M059J (cell line): Measurements from ENCODE around the gene DYNC2H1. TPM values are rescaled to one million over a fixed set of nuclear protein-coding genes. Genes with fewer than 3 reads are reported as not detected.
A peak's percentile ranks its signal among the peaks of the same experiment; 100 is the strongest.

ENCODE experiments used
- DNase-seq: peaks from one replicate; pipeline ENCODE4 v3.0.0-alpha.2; 2012; ENCODE audit warnings: low read depth
- total RNA-seq: library from RNA; depleted of rRNA; stranded (reverse); fragments of >200 nt; shearing (Covaris generic); gene quantifications from 2 replicates; pipeline ENCODE4 v1.2.3, GENCODE V29; 2014

DYNC2H1 gene
- total RNA-seq, 1 experiment from 2014 or later: 9.3 TPM

DNA sequence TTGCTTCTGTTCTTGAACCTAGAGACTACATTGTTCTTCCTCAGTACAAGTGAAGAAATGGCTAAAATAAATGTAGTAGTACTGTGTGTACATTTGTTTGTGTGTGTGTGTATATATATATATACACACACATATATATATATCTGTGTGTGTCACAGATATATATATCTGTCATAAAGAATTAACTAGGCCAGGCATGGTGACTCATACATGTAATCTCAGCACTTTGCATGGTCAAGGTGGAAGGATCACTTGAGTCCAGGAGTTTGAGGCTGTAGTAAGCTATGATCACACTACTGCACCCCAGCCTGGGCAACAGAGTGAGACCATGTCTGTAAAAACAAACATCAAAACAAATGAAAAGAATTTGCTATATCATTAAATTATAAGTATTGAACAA lies 164.8 kb downstream of the DYNC2H1 start:
- no peak for DNase-seq

DNA sequence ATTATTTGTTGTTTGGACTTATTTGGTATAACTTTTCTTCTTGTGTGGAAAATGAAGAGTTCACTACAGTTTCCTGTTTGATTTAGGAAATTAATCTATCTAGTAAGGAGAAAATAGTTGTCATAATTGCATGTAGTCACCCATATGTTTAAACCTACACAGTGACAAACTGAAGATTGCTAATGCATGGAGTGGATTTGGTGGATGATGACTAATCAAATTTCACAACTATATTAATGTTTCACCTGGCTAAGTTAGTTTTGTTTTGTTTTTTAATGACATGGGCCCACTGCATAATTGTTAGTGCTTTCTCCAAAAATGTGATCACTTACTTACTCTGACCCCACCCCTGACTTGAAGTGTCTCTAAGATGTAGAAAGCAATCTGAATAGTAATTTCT lies 170.6 kb downstream of the DYNC2H1 start:
- no peak for DNase-seq

DNA sequence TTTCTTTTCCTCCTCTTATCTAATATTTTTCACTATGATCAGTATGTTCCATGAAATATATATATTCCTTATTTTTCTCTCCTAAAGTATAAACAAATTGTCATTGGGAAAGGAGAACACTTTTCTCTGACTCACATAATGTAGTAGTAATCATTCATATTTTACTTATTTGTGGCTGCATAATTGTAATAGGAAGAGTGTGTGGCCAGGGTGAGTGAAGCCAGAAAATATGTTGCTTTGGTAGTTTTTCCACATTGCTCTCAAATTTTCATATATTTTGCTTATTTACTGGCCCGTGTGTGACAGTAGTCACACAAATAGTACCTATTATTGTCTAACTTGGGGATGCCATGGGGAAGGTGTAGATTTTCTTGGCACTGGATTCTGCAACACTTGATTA lies 172.1 kb downstream of the DYNC2H1 start:
- no peak for DNase-seq

DNA sequence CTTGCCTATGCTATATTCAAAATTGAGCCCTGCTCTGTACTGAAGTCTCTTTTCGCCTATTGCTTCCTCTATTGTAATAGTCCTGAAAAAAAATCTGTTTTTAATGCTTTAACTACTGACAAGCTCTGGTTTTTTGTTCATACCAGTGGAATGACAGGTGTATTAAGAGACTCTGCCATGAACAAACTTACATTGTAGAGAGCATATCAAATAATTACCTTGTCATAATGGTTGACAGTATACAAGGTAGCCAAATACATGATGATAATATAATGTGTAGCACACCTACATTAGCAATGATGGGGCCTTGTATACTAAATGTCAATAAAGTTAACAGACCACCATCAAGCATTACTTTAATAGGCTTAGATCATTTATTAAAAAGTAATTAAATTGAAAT lies 175.0 kb downstream of the DYNC2H1 start:
- no peak for DNase-seq

DNA sequence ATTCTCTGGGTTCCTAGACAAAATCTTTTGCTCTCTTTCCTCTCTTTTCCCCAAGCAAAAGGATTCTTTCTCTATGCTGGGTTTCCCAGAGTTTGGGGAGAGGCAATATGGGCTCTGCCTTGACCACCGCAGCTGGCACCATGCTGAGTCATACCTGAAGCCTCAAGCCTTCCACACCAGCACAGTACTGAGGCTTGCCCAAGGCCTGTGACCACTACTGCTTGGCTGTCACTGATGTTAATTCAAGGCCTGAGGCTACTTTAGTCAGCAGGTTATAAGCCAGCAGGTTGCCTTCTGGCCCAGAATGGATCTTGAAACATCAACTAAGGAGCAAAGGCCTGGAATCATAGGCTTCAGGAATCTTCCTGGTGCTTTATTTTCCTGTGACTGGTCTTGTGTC lies 185.3 kb downstream of the DYNC2H1 start:
- peak; percentile 94 for DNase-seq

DNA sequence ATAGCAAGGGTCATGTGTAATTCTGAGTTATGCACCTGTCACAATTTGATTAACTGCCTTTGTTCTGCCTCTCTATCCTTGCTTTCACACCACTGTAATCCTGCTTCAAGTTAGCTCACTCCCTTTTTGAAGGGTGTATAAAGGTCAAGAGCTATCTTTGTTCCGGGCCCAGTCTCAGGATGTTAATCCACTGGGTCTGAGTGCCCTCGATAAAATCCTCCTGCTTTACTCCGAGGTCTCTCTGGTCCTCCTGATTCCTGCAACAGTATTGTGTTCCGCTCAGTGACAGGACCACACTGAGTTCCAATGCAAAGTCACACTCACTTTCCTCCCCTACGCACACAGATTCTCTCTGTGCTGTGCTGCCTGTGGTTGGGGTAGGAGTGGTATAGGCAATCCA lies 186.5 kb downstream of the DYNC2H1 start:
- no peak for DNase-seq

DNA sequence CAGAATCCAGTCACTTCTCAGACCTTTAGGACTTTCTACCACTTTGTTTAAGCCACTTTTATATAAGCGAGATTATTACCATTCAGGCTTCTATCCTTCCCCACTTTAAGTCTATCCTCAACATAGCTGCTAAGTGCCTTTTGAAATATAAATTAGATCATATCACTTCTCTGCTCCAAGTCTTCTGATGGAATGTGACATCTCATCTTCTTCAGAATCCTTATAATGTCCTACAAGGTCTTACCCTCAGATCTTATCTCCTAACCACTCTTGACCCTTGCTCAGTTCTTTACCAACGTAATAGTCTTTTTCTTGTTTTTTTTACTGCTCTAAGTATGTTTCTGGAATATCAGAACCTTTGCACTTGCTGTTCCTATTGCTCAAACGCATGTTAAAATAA lies 188.7 kb downstream of the DYNC2H1 start:
- DNase-seq: no peak

DNA sequence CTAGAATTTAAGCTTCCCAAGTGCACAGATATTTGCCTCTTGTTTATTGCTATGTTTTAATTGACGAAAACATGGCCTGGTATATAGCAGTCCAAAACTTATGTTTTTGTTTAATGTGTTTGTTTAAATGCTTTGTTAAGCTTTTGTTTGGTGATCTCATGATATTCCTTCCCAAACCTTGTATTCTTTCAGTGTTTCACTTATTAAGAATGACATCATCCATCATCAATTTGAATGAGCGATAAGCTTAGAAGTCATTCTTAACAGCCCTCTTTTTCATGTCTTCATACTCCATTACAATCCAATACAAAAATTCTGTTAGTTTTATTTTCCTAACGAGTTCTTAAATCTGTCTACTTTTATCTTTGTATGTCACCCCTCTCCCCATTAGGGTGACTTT lies 206.0 kb downstream of the DYNC2H1 start:
- DNase-seq: no peak

DNA sequence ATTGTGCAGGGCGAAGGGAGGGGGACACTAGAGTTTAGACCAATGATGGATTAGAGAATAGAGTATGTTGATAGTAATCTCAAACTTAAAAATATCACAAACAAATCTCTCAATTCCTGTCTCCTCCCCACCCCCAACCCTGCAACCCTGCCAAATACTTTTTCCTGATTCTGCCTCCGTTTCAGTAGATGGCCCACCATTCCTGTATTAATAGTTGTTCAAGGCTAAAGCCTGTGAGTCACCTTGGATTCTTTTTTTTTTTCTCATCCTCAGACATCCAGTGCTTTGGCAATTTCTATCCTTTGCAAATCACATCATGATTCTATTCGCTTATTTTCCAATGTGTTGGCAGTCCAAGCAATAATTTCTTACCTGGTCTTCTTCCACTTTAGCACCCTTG lies 207.9 kb downstream of the DYNC2H1 start:
- no peak for DNase-seq

DNA sequence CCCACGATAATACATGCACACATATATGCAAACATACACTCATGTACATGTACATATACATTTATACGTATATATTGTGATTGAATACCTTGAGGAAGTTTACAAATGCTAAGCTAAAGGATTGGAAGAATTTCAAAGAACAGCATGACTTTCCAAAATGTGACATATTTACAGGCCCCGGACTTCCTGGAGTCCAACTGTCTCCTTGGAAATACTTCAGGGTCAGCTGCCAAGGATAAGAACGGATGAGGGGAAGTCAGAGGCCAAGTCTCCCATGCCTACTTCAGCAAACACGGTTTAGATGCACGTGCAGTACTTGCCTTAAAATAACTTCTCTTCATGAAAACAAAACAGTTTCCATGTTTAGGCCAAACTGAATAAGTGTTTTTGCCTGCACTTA lies 213.6 kb downstream of the DYNC2H1 start:
- DNase-seq: no peak

DNA sequence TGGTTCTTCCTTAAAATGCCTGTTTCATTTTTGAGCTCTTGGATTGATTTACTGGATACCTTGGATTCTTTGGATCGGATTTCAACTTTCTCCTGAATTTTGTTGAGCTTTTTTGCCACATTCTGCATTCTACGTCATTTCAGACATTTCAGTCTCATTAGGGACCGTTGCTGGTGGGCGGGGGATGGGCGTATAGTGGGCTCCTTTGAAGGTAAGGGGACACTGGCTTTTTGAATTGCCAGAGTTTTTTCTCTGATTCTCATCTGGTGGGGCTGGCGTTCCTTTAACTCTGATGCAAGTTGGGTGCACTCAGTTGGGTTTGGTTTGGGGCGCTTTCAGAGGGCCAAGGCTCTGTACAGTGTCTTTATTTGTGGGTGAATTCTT lies 216.5 kb downstream of the DYNC2H1 start:
- DNase-seq: no peak

DNA sequence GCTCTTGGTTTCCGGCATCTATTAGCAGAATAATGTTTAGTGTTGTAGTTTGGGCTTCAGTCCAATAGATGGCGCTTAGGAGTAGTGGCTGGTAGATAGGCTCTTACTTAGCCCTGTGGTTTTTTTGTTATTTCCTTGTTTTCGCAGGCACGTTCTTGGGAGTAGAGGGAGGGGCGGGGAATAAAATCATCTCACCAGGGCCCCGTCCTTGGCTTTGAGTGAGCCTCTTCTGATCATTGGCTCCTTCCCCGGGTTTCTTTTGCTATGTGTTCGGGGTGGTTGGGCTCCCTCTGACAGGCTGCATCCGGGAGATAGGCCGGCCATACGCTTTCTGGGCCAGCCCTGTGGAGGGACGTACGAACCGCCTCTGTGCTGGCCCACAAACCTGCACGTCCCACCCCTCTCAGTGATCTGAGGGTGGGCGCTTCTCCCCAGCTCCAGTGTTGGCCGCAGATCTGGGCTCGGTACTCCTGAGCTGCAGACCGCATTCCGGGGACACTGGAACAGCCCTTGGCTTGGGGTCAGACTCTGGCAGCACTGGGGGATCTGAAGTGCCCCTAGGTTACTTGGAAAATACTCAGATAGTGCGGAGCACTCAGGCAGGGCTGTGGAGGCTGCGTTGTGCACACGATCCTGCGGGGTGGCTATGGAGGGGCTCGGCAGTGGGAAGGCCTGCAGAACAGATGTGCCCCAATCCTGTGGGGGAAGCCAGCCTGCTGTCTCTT lies 217.0 kb downstream of the DYNC2H1 start:
- peak; percentile 82 for DNase-seq

DNA sequence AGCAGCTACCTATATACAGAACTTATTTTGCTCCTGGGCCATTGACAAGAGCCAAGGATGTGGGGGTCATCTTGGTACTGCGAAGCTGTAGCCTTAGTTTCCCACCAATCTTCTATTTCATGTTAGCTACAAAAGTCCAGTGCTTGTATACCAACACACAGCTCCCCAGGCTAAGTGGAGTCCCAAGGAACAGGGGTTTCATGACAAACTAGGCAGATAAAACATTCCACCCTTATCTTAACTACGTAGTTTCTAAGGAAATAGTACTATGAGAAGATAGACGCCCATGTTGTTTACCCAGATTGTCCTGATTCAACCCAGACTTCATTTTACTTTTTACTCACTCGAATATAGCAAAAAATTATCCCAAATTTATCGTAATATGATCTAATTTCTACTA lies 218.5 kb downstream of the DYNC2H1 start:
- DNase-seq: no peak

DNA sequence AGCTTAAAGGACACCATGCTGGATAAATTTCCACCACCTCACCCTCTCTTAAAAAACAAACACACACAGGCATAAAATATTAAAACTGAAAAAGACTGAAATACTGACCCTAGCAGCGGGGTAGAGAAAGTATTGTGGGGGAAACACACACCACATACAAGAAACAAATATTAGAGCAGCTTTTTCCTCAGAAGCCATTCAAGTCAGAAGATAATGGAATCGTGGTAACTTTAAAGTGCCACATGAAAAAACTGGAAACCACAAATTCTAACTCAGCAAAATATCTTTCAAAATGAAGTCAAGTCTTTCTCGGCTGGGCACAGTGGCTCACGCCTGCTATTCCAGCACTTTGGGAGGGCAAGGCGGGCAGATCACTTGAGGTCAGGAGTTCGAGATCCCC lies 223.2 kb downstream of the DYNC2H1 start:
- DNase-seq: no peak

DNA sequence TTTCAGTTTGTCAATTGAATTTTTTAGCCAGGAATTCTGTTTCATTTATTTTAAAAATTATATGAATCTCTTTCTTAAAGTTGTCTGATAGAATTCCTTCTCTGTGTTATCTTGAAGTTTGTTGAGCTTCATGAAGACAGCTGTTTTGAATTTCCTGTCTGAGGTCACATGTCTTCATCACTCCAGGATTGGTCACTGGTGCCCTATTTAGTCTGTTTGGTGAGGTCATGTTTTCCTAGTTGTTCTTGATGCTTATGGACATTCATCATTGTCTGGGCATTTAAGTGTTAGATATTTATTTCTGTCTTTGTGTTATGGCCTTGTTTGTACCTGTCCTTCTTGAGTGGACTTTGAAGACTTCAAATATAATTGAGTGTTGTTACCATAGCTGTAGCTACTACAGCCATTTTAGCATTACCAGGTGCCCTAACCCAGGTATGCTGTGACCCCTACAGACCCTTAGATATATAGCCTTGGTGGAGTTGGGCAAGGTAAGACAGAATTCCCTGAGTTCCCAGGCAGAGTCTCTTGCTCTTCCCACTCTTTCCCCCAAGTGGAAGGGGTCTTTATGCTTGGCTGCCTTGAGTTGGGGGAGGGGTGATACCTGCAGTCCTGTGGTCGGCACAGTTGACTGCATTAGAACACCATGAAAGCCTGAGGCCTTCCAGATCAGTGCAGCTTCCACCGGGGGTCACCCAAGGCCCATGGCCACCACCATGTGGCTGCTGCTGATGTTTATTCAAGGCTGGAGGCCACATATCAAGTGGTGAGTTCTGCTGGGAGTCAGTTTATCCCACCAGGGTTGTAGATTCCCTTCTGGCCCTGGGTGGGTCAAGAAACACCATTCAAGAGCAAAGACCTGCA lies 229.6 kb downstream of the DYNC2H1 start:
- peak; percentile 41 for DNase-seq

DNA sequence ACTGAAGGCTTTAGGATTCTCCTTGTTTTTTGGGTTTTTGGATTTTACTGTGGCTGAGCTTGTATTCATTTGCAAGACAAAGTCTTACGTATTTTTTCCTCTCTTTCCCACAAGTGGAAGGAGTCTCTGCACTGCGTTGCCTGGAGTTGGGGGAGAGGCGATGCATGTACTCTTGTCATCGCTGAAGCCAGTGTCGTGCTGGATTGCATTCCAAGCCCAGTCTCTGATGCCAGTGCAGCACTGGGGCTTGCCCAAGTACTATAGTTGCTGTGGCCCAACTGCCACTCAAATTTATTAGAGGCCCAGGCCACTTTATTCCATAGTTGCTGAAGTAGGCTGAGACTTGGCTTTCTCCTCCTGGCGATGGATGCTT lies 230.2 kb downstream of the DYNC2H1 start:
- no peak for DNase-seq

DNA sequence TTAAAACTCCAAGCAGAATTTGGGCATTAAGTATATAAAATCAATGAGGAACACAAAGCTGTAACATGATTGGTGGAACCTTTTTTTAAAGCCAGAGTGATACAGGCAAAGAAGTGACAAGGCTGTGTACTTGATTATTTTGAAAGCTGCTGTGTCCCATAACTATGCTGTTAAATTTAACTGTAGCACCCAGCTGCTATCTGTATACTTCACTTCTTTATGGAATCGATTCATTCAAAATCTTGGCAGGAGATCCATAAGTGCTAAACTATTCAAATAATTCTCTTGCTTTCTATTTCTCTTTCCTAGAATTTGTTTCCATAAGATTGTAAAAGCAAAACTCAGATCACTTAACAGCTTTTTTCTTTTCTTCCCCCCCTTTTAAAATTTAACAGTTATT lies 231.7 kb downstream of the DYNC2H1 start:
- no peak for DNase-seq

DNA sequence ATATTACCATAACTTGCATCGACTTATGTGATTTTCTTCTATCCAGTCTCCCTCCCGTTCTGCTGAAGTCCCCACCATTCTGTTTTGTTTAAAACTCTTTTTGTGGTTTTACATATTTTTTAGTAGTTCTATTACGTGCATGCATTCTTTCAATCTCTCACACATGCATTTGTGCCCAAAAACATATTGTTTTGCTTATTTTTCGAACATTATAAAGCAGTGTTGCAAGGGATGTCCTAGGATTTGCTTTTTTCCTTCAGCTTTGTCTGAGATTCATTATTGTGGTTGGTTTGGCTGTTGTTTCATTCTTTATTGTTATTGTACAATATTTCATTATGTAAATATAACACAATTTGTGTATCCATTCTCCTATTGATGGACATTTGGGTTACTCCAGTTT lies 235.7 kb downstream of the DYNC2H1 start:
- DNase-seq: no peak

DNA sequence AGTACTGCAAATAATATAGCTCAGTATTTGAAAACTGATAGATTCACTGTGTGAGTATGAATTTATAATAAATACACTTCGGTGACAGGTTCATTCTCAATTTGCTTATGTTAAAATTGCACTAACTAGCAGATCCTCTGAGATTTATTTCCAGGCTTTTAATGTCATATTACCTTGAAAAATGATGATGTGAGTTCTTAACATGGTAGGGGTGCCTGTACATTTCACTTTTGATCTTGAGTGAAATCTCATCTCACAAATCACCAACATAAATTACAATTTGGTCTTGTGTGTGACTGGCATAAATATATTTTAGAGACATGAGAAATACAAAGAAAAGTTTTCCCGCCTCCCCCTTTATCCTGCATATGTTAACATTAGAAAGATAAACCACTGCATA lies 240.4 kb downstream of the DYNC2H1 start:
- no peak for DNase-seq

DNA sequence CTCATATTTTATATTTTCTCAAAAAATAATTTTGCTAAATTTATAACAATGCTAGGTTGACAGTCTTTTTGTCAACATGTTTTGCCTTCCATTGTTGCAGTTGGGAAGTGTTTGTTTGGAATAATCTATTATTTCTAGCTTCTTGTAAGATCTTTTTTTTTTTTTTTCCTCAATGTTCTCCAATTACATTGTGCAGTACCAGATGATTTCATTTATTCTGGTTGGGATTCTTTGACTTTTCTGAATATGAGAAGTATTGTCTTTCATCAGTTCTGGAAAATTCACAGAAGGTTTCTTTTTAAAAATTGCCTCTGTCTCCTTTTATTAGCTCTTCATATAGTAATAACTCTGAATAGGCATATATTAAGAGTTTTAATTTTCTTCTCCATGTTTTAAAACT lies 245.4 kb downstream of the DYNC2H1 start:
- no peak for DNase-seq

DNA sequence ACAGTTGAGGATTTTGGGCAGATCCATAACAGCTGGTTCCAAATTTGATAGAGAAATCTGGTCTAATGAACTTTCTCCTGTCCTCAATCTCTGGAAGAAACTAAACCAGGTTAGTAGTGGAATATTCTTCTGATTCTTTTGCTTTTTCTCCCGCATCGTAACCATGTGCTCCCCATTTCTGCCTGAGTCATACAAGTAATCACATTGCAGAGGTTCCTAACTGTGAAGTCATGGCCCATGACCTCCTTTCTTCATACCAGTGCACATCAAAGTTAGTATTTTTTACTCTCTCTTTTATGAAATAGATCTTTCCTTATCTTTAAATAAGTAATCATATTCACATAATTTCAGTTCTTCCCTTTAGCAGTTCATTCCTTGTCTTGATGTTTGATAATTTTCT lies 249.0 kb downstream of the DYNC2H1 start:
- DNase-seq: peak; percentile 34

DNA sequence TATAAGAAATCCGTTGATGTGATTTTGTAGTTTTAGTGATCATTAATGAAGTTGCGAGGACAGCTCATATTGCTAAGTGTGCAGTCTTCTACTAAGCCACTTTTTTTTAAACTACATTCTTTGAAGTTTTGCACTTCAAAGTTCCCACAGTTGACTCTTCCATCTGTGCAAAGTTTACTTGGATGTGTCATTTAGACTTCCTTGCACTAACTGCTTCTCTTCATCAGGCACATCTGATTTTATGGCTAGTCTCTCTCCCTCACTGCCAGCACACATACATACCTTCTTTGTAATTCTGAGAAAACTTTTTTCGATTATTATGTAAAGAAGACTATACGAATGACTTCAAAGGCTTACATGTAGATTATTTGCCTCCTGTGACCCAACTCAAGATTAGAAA lies 250.0 kb downstream of the DYNC2H1 start:
- DNase-seq: peak; percentile 4

DNA sequence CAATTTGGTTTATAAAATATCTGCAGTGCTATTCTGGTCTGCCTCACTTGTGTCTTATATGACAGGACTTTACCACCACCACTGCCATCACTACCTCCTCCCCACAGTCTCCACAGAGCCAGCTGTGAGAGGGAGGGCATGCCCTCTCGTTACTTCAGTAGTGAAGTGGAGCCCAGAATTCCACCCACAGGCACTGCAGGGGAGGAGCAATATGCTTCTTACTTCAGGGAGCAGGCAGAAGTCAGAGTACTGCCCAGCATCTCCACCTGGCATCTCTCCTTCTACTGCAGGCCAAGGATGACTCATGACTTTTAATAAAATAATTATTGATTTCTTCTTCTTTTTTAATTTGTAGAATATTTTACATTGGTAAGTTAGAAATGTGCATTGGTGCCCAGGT lies 255.5 kb downstream of the DYNC2H1 start:
- DNase-seq: peak; percentile 6

DNA sequence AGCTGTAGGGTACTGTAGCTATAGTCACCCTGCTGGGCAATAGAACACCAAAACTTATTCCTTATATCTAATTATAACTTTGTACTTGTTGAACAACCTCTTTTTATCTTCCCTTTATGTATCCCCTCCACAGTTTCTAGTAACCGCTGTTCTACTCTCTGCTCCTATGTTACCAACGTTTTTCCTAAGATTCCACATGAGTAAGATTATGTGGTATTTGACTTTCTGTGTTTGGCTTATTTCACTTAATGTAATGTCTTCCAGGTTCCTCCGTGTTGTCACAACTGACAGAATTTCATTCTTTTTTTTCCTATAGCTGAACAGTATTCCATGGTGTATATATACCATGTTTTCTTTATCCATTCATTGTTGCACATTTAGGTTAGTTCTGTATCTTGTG lies 258.4 kb downstream of the DYNC2H1 start:
- DNase-seq: no peak
